ELF-1 (cell line): ENCODE measurements around the gene ECPAS.
"Not testable (repeated sequence)": the region's sequence is repeated elsewhere in the genome, so short reads cannot be mapped to it uniquely, and the experiment has no call there.

Experiments
- DNase-seq: peaks from one replicate; pipeline ENCODE4 v3.0.0-alpha.2; 2016; ENCODE audit warnings: low read depth, low spot score

ECPAS gene

DNA sequence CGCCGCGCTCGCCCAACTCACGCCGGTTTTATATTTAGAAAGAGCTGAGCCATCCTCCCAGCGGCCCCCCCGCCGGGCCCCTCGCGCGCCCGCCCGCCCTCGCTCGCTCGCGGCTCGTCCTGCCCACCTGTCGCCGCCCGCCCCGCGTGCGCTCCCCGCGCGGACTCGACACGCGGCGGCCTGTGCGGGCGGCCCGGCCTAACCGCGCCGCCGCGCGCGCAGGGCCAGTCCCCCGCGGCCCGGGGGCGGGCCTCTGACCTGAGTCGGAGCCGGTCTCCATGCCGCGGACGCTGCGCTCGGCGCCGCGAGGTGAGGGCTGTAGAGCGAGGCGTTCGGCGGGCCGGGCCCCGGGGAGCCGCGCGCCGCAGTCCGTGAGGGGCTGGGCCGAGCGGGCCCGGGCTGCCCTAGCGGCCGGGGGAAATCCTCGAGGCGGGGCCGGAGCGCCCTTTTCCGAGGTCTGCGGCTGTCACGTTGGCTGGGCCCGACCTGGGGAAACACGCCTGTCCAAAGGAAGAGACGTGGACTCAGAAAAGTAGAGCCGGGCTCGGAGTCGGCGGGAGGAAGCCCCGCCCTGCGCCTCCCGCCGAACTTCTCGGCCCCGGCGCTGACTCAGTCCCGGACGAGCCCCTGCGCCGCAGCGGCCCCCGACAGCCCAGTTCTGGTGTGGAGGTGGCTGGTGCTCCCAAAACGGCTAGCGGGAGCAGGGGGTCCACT lies at the start of gene ECPAS:
Gene ECPAS (minus strand): TSS at position 526 of the 714 bp plus-strand sequence. CDS start 11,465 bp downstream, outside the sequence.
- peak; percentile 88 for DNase-seq

DNA sequence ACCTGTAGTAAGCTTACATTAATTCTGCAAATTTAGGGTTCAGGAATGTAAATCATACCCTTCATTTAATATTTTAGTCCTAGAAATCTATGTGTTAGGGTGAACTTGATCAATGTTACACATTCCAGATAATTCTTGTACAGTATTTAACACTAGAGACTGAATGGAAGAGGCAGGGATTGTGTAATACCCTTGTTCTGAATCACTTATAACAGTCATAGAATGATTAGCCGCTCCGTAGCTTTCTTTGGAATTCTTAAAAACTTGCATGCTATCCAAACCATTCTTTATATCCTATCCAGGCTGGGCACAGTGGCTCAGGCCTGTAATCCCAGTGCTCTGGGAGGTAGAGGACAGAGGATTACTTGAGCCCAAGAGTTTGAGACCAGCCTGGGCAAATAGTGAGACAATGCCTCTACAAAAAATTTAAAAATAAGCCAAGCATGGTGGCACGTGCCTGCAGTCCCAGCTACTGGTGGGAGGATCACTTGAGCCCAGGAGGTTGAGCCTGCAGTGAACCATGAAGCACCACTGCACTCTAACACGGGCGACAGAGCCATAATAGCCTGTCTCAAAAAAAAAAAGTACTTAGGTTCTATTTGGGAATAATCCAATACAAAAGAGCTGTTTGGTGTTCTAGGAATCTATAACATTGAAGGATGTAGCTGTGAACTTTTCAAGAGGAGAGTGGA lies 49.1 kb upstream of the ECPAS start:
- DNase-seq: no peak

GRCh38 chr9:111531716-111532115 lies 47.5 kb upstream of the ECPAS start:
- DNase-seq: no peak

DNA sequence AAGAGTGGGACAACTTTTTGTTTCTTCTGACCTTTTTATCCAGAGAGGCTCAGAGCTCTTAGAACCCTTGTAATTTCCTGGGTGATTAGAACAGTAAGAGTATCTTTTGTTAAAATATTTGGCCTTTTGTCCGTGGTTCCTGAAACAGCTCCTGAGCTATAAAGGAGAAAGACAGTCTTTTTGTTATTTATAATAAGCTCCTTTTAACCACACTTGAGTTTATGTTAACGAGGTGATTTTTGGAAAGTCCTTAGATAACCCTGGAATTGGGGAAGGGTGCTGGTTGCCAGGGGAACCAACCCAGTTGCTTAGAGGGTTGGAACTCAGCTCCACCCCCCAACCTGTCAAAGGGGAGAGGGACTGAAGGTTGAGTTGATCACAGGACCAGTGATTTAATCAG lies 45.6 kb upstream of the ECPAS start:
- DNase-seq: peak; percentile 51

- no peak for DNase-seq
These were observed 43.2 kb upstream of the ECPAS start for GRCh38 chr9:111527347-111527746.

DNA sequence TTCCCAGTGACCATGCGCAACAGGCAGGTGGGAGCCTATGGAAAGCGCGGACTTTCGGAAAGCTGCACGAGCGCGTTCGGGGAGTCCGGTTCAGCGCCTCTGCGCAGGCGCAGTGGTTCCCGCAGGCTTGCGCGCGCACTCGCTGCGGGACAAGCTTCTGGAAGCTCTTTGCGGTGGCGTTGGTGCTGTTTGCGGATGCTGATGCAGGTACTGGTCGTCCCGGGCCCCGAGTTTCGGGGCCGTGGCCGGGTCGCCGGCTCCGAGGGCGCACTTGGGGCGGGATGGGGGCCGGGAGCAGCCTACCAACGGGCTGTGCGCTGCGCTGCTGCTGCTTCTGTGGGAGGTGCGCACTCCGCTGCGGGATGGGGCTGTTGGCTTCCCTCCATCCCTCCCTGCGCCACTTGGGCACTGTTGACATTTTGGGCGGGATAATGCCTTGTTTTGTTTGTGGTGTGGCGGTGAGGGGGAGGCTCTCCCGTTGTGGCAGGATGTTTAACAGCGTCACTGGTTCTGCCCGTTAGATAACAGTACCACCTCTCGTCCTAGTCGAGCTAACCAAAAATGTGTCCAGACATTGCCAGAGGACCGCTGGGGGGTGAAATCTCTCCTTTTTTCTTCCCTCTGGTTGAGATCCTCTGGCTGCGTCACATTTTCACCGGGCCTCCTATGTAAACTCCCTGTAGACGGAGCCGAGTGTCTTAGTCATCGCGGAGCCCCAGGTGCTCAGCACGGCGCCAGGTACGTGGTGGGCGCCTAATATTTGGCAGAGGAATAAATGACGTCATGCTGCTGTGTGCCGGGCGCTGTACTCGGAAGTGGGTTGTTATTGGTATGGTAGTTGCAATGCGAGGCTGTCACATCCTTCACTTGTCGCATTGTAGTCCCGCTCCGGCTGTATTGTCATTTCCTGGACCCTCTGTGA lies 41.1 kb upstream of the ECPAS start, which contains the start of gene ZNF483:
Gene ZNF483 (plus strand): TSS at position 124 of the 922 bp plus-strand sequence. CDS start 2,217 bp downstream, outside the sequence.
- DNase-seq: peak; percentile 90

GRCh38 chr9:111524731-111525055 lies 40.5 kb upstream of the ECPAS start:
- DNase-seq: no peak

- peak; percentile 66 for DNase-seq
These were observed 31.9 kb upstream of the ECPAS start for GRCh38 chr9:111516061-111516465.

DNA sequence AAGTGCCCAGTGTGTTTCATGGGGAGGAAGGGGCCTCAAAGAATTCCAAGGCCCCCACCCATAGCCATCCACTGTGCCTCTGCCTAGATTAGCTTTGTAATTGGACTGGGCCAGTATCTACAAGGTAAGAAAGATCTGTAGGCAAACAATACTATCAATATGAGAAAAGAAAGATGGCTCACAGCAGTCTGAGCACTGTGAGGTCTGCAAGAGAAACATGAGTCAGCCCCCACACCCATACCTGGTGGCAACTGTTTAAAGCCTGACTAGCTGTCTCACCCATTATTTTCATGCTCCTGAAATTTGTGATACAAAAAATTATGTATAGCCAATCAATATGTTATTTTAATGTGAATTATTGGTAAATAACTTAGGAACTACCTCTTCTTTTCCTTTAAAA lies 30.8 kb upstream of the ECPAS start:
- DNase-seq: no peak

GRCh38 chr9:111511581-111511980 lies 27.4 kb upstream of the ECPAS start:
- DNase-seq: not testable (repeated sequence)

- no peak for DNase-seq
These were observed 18.3 kb upstream of the ECPAS start for GRCh38 chr9:111502506-111502905.

DNA sequence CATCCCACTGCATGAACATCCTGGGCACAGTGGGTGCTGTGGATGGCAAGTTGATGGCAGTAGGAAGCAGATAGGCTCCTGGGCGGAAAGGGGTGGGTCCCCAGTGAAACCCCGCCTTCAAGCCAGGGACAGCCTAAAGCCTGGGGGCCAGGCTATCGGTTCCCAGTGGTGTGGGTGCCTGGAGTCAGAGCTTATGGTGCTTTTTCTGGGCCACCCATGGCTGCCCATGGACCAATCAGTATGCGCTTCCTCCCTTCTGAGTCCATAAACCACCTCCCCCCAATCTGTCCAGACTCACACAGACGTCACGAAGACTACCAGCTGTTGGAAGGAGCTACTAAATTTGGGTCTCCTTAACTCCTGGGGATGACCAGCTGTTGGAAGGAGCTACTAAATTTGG lies 17.5 kb upstream of the ECPAS start:
- DNase-seq: no peak

DNA sequence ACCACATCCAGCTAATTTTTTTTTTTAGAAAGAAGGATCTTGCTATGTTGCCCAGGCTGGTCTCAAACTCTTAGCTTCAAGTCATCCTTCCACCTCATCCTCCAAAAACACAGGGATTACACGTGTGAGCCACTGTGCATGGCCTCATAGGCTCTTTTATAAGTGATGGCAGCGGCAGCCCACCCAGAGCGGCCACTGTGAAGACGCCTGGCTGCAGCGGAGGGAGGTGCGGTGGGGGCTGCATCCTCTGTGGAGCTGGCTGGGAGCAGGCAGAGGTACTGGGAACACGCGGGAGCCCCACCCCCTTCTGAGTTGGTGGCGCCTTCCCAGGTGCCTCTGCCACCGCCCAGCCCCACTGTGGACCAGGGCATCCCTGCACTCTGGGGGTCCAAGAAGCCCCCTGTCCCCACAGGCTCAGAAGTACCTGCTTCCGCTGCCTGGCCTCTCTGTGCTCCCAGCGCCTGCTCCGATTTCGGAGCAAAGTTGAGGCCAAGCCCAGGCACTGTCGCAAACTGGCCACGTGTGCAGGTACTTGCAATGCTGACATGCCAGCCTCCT lies 16.9 kb upstream of the ECPAS start:
- DNase-seq: no peak

GRCh38 chr9:111497196-111497595 lies 13.0 kb upstream of the ECPAS start:
- DNase-seq: not testable (repeated sequence)

DNA sequence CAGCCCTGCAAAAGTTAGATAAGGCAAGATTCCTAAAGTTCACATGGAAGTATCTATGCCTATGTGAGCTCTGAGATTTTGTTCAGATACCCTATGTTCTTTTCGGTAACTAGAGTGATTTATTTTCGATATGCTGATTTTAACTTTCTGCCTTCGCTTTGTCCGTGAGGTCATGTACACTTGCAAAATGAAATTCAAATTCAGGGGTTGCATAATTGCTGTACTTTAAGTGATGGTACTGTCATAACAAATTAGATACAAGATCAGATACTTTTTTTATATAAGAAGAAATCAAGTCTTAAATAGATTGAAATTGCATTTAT lies 350 bp upstream of the ECPAS start:
- no peak for DNase-seq

GRCh38 chr9:111483439-111483857 lies 735 bp downstream of the ECPAS start:
- DNase-seq: no peak

DNA sequence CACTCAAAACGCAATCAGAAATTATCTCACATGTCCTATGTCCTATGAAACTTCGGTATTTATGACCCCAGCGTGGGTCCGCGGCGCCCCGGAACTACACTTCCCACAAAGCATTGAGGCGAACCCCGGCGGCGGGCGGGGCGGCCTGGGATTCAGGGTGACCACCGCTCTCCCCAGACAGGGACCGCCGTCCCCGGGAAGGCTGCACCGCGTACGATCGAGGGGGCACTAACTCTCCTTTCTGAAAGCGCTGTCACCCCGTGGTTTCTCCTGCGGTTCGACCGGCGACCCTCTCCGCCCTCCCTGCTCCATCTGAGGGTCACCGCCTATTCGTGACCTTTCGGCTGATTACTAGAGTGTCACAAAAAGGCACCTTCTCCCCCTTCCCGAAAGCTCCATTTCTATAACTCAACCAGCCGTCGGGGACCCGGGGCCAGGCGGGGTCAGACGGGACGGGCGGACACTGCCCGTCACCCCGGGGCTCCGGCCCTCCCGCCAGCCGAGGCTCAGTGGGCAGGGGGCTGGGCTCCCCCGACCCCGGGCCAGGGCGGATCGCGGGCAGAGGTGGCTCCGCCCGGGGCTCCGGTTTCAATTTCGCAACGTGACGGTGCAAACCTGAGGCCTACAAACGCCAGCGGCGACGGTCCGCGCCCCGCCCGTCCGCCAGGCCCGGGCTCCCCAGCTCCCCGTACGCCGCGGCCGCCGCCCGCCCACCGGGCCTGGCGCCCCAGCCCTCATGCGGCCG lies 1.3 kb downstream of the ECPAS start:
- DNase-seq: peak; percentile 85

DNA sequence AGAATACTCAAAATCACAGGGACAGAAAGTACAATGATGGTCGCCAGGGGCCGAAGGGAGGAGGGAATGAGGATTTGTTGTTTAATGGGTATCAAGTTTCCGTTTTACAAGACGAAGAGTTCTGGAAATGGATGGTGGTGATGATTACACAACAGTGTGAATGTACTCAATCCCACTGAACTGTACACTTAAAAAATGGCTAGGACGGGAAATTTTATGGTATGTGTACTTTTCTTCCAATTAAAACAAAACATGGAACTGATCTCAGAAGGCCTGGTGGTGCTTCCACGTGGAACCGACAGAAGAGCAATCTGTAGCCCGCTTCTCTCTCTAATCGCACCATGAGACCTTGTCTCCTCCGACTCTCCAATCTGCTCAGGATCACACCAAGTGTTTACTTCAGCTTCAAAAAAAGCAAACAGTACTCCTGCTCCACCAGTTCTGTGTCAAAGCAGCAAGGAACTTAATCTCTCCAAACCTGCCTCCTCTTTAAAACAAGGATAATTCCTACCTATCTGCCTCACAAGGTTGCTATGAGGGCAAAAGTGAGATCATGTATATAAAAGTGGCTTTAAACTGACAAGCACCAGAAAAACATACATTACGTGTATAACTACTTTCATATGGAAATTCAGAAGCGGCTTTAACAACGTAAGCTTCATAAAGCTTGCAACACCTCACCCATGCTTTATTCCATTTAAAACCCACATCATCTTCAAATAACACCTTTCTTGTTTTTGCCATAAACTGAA lies 2.1 kb downstream of the ECPAS start:
- DNase-seq: peak; percentile 59

GRCh38 chr9:111477677-111478076 lies 6.5 kb downstream of the ECPAS start:
- no peak for DNase-seq

- no peak for DNase-seq
These were observed 9.0 kb downstream of the ECPAS start for GRCh38 chr9:111475195-111475594.
